HG03280 (cell line): Measurements from ENCODE around the gene SLC29A2.

Experiments used
- ATAC-seq: cut with Tn5 transposase; IDR thresholded peaks from one replicate; pipeline ENCODE4 v1.9.1; 2021; ENCODE audit warnings: mild to moderate bottlenecking, moderate library complexity; ENCODE audit not compliant: unreplicated experiment

The SLC29A2 gene

GRCh38 chr11:66335531-66336233, 35.9 kb downstream of the SLC29A2 start:
- no peak for ATAC-seq

GRCh38 chr11:66334605-66335442, 36.7 kb downstream of the SLC29A2 start:
- ATAC-seq, result no peak

GRCh38 chr11:66333896-66334604, 37.5 kb downstream of the SLC29A2 start:
- no peak for ATAC-seq

- no peak for ATAC-seq
These were observed 38.2 kb downstream of the SLC29A2 start for GRCh38 chr11:66333220-66333877.

- ATAC-seq, result no peak
These were observed 39.0 kb downstream of the SLC29A2 start for GRCh38 chr11:66332371-66333219.

- no peak for ATAC-seq
These were observed 39.8 kb downstream of the SLC29A2 start for GRCh38 chr11:66331542-66332370.

GRCh38 chr11:66330931-66331330, 40.6 kb downstream of the SLC29A2 start:
- no peak for ATAC-seq

GRCh38 chr11:66329165-66329673, 42.3 kb downstream of the SLC29A2 start:
- no peak for ATAC-seq

GRCh38 chr11:66328302-66329144, 43.0 kb downstream of the SLC29A2 start:
- ATAC-seq, result peak; percentile 61

GRCh38 chr11:66328031-66328301, 43.6 kb downstream of the SLC29A2 start:
- ATAC-seq, result no peak

- no peak for ATAC-seq
These were observed 44.2 kb downstream of the SLC29A2 start for GRCh38 chr11:66327171-66328030.

- ATAC-seq, result no peak
These were observed 45.1 kb downstream of the SLC29A2 start for GRCh38 chr11:66326261-66327111.

- ATAC-seq, result no peak
These were observed 46.3 kb downstream of the SLC29A2 start for GRCh38 chr11:66325263-66325671.

- ATAC-seq, result no peak
These were observed 46.9 kb downstream of the SLC29A2 start for GRCh38 chr11:66324664-66325063.

- no peak for ATAC-seq
These were observed 47.9 kb downstream of the SLC29A2 start for GRCh38 chr11:66323684-66324083.

- ATAC-seq, result no peak
These were observed 48.7 kb downstream of the SLC29A2 start for GRCh38 chr11:66322732-66323427.
